ENCODE measurements around the gene CAMK2N1. TPM values are rescaled to one million over a fixed set of nuclear protein-coding genes. Genes with fewer than 3 reads are reported as not detected.

The CAMK2N1 gene
- total RNA-seq, 1 experiment from 2014 or later = 10.1 TPM

- H3K4me1 Mint-ChIP-seq = peaks cover 10% of the 10 kb centered on the region
- H3K4me3 Mint-ChIP-seq = no peak overlapping the region
- DNase-seq (ENCODE audit: low spot score) = no peak
- ChIA-PET CTCF (interaction anchor here (0.7 to 4.4 kb wide), 18 partner anchors 9 to 341 kb away, joined by 3 to 42 read pairs (median 3); partner anchors contain the start of genes CAMK2N1 and MUL1), POLR2A (interaction anchor here (0.6 to 0.9 kb wide), 2 partner anchors 10 to 280 kb away, joined by 3 read pairs; no protein-coding TSS in a partner anchor)
- H3K27me3 Mint-ChIP-seq (ENCODE audit: low read depth) = peaks cover 29% of the 10 kb centered on the region
- H3K36me3 Mint-ChIP-seq = no peaks in the 10 kb centered on the region
- ATAC-seq = no peak
- no peaks in the 10 kb centered on the region for H3K9me3 Mint-ChIP-seq
- H3K27ac Mint-ChIP-seq = no peak overlapping the region
- TF ChIP-seq MLX (CRISPR knock-in tag; IDR thresholded peaks at IDR 0.05) = no peak
- TF ChIP-seq, protein P1, sequence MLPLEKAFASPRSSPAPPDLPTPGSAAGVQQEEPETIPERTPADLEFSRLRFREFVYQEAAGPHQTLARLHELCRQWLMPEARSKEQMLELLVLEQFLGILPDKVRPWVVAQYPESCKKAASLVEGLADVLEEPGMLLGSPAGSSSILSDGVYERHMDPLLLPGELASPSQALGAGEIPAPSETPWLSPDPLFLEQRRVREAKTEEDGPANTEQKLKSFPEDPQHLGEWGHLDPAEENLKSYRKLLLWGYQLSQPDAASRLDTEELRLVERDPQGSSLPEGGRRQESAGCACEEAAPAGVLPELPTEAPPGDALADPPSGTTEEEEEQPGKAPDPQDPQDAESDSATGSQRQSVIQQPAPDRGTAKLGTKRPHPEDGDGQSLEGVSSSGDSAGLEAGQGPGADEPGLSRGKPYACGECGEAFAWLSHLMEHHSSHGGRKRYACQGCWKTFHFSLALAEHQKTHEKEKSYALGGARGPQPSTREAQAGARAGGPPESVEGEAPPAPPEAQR (CRISPR knock-in tag; IDR thresholded peaks at IDR 0.05) = no peak
- TF ChIP-seq, protein P2, sequence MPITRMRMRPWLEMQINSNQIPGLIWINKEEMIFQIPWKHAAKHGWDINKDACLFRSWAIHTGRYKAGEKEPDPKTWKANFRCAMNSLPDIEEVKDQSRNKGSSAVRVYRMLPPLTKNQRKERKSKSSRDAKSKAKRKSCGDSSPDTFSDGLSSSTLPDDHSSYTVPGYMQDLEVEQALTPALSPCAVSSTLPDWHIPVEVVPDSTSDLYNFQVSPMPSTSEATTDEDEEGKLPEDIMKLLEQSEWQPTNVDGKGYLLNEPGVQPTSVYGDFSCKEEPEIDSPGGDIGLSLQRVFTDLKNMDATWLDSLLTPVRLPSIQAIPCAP (CRISPR knock-in tag; IDR thresholded peaks at IDR 0.05) = no peak
- no peak for TF ChIP-seq RELA (CRISPR knock-in tag; IDR thresholded peaks at IDR 0.05; ENCODE audit: borderline replicate concordance)
- no peak for TF ChIP-seq ETV6 (CRISPR knock-in tag; IDR thresholded peaks at IDR 0.05)
- TF ChIP-seq ZNF281 (CRISPR knock-in tag; IDR thresholded peaks at IDR 0.05) = no peak
- TF ChIP-seq CREM (CRISPR knock-in tag; IDR thresholded peaks at IDR 0.05) = no peak
- TF ChIP-seq, protein P3, sequence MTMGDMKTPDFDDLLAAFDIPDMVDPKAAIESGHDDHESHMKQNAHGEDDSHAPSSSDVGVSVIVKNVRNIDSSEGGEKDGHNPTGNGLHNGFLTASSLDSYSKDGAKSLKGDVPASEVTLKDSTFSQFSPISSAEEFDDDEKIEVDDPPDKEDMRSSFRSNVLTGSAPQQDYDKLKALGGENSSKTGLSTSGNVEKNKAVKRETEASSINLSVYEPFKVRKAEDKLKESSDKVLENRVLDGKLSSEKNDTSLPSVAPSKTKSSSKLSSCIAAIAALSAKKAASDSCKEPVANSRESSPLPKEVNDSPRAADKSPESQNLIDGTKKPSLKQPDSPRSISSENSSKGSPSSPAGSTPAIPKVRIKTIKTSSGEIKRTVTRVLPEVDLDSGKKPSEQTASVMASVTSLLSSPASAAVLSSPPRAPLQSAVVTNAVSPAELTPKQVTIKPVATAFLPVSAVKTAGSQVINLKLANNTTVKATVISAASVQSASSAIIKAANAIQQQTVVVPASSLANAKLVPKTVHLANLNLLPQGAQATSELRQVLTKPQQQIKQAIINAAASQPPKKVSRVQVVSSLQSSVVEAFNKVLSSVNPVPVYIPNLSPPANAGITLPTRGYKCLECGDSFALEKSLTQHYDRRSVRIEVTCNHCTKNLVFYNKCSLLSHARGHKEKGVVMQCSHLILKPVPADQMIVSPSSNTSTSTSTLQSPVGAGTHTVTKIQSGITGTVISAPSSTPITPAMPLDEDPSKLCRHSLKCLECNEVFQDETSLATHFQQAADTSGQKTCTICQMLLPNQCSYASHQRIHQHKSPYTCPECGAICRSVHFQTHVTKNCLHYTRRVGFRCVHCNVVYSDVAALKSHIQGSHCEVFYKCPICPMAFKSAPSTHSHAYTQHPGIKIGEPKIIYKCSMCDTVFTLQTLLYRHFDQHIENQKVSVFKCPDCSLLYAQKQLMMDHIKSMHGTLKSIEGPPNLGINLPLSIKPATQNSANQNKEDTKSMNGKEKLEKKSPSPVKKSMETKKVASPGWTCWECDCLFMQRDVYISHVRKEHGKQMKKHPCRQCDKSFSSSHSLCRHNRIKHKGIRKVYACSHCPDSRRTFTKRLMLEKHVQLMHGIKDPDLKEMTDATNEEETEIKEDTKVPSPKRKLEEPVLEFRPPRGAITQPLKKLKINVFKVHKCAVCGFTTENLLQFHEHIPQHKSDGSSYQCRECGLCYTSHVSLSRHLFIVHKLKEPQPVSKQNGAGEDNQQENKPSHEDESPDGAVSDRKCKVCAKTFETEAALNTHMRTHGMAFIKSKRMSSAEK (CRISPR knock-in tag; IDR thresholded peaks at IDR 0.05; ENCODE audit: borderline replicate concordance) = no peak
- TF ChIP-seq ZNF232 (CRISPR knock-in tag; IDR thresholded peaks at IDR 0.05) = no peak
- TF ChIP-seq, protein P4, sequence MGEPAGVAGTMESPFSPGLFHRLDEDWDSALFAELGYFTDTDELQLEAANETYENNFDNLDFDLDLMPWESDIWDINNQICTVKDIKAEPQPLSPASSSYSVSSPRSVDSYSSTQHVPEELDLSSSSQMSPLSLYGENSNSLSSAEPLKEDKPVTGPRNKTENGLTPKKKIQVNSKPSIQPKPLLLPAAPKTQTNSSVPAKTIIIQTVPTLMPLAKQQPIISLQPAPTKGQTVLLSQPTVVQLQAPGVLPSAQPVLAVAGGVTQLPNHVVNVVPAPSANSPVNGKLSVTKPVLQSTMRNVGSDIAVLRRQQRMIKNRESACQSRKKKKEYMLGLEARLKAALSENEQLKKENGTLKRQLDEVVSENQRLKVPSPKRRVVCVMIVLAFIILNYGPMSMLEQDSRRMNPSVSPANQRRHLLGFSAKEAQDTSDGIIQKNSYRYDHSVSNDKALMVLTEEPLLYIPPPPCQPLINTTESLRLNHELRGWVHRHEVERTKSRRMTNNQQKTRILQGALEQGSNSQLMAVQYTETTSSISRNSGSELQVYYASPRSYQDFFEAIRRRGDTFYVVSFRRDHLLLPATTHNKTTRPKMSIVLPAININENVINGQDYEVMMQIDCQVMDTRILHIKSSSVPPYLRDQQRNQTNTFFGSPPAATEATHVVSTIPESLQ (CRISPR knock-in tag; IDR thresholded peaks at IDR 0.05) = no peak
- TF ChIP-seq E2F4 (CRISPR knock-in tag; IDR thresholded peaks at IDR 0.05; ENCODE audit: borderline replicate concordance, low read depth) = no peak
- TF ChIP-seq ZNF263 (CRISPR knock-in tag; IDR thresholded peaks at IDR 0.05; ENCODE audit: low read depth) = no peak
- TF ChIP-seq ZNF396 (CRISPR knock-in tag; IDR thresholded peaks at IDR 0.05; ENCODE audit: borderline replicate concordance) = no peak
- TF ChIP-seq IRF2 (CRISPR knock-in tag; IDR thresholded peaks at IDR 0.05; ENCODE audit: borderline replicate concordance, low read depth) = no peak
- TF ChIP-seq, protein P5, sequence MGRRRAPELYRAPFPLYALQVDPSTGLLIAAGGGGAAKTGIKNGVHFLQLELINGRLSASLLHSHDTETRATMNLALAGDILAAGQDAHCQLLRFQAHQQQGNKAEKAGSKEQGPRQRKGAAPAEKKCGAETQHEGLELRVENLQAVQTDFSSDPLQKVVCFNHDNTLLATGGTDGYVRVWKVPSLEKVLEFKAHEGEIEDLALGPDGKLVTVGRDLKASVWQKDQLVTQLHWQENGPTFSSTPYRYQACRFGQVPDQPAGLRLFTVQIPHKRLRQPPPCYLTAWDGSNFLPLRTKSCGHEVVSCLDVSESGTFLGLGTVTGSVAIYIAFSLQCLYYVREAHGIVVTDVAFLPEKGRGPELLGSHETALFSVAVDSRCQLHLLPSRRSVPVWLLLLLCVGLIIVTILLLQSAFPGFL (CRISPR knock-in tag; IDR thresholded peaks at IDR 0.05; ENCODE audit: borderline replicate concordance) = no peak
- no peak for TF ChIP-seq PRDM15 (CRISPR knock-in tag; IDR thresholded peaks at IDR 0.05)
These were observed 7.3 kb upstream of the CAMK2N1 start for GRCh38 chr1:20493309-20493708.

All from WTC11 (cell line).